ENCODE results near the gene SERPINA3. TPM values are rescaled to one million over a fixed set of nuclear protein-coding genes. Genes with fewer than 3 reads are reported as not detected.

The SERPINA3 gene
- total RNA-seq, 1 donor from 2014 or later, result 1.3 TPM

DNA sequence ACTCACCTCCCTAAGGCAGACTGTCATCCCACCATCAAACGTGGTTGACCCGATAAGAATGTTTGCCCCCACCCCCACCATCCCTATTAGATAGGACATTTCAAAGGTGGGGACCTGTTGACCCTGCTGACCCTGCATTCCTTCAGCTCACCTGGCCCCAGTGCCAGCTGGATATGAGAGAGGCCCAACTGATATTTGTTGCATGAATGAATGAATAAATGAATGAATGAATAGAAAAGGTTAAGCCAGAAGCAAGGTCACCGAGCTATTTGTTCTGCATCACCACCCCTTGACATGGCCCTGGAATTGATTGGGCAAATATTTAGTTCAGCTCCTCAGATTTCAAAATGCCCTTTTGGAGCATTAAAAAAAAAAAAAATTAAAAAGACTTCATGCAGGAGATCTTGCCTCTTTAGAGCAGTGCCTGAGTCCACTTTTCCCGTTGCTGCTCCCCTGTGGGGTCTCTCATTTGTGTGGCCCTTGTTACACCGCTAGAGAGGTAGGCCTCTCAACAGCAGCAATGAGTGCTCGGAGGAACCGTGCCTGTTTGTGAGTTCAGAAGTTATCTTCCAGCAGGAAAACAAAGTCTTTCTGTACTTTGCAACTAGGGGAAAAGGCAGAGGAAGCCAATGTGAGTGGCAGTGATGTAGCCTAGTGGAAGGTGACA is 39.4 kb upstream of the SERPINA3 start:
- Histone ChIP-seq H3K4me2 (ENCODE audit: low read length) (no peak overlapping the region), H3K27me3 (ENCODE audit: insufficient read depth, low read length) (no peaks in the 10 kb centered on the region), H3K9me3 (ENCODE audit: insufficient read depth, low read depth, low read length) (no peaks in the 10 kb centered on the region), H3K9ac (ENCODE audit: low read length) (no peak overlapping the region), H3K79me2 (ENCODE audit: insufficient read depth, low read length) (no peaks in the 10 kb centered on the region), H4K20me1 (ENCODE audit: insufficient read depth, low read length) (no peaks in the 10 kb centered on the region), H2AFZ (ENCODE audit: low read depth, low read length) (no peak overlapping the region), H3K27ac (ENCODE audit: low read depth, low read length) (no peak overlapping the region), H3K36me3 (ENCODE audit: insufficient read depth, low read length) (no peaks in the 10 kb centered on the region), H3K4me3 (ENCODE audit: insufficient read depth, low read depth, low read length) (no peak overlapping the region), H3K4me1 (ENCODE audit: insufficient read depth, low read length) (peaks cover 19% of the 10 kb centered on the region)
- Mint-ChIP-seq H3K4me3 (ENCODE audit: unreplicated experiment) (no peak overlapping the region), H3K27ac (ENCODE audit: unreplicated experiment) (no peak overlapping the region), H3K36me3 (ENCODE audit: low read depth, unreplicated experiment) (no peaks in the 10 kb centered on the region), H3K4me1 (ENCODE audit: low read depth, unreplicated experiment) (no peaks in the 10 kb centered on the region), H3K27me3 (ENCODE audit: low read depth, unreplicated experiment) (peaks cover 13% of the 10 kb centered on the region), H3K9me3 (ENCODE audit: unreplicated experiment) (no peaks in the 10 kb centered on the region)
- DNase-seq (ENCODE audit: low read depth) (no peak), FAIRE-seq (no peak)
- TF ChIP-seq, protein P1, sequence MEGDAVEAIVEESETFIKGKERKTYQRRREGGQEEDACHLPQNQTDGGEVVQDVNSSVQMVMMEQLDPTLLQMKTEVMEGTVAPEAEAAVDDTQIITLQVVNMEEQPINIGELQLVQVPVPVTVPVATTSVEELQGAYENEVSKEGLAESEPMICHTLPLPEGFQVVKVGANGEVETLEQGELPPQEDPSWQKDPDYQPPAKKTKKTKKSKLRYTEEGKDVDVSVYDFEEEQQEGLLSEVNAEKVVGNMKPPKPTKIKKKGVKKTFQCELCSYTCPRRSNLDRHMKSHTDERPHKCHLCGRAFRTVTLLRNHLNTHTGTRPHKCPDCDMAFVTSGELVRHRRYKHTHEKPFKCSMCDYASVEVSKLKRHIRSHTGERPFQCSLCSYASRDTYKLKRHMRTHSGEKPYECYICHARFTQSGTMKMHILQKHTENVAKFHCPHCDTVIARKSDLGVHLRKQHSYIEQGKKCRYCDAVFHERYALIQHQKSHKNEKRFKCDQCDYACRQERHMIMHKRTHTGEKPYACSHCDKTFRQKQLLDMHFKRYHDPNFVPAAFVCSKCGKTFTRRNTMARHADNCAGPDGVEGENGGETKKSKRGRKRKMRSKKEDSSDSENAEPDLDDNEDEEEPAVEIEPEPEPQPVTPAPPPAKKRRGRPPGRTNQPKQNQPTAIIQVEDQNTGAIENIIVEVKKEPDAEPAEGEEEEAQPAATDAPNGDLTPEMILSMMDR (IDR thresholded peaks at IDR 0.05; ENCODE audit: insufficient read depth, low read depth, low read length), result no peak
- no peak for TF ChIP-seq EZH2 (IDR thresholded peaks at IDR 0.05; ENCODE audit: insufficient read depth, low read length)

DNA sequence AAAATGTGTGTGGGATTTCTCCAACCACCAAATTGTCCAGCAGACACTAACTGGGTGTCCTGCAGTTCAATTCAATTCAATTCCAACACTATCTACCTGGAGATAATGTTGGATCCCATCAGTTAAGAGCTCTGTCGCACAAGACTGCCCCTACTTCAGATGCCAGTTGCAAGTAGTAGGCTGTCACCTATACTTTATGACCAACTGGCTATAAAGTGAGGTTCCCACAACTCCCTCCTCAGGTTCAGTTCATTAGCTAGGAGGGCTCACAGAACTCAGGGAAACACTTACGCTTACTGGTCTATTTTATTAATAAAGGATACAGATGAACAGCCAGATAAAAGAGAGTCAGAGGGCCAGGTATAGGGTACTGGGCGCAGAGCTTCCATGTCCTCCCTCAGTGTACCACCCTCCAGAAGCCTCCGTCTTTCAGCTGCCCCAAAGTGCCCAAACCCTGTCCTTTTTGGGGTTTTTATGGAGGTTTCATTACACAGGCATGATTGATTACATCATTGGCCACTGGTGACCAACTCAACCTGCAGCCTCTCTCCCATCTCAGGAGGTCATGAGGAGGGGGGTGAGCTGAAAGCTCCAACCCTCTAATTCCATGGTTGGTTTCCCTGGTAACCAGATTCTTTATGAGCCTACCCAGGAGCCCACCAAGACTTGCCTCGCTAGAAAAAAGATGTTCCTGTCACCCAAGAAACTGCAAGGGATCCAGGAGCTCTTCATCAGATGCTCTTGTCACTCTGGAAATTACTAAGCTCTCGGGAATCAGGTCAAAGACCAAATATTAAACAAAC is 38.5 kb upstream of the SERPINA3 start:
- Histone ChIP-seq H3K4me2 (ENCODE audit: low read length) (no peak overlapping the region), H3K27ac (ENCODE audit: low read depth, low read length) (no peak overlapping the region), H3K4me1 (ENCODE audit: insufficient read depth, low read length) (peaks cover 19% of the 10 kb centered on the region), H3K4me3 (ENCODE audit: insufficient read depth, low read depth, low read length) (no peak overlapping the region), H3K9me3 (ENCODE audit: insufficient read depth, low read depth, low read length) (no peaks in the 10 kb centered on the region), H2AFZ (ENCODE audit: low read depth, low read length) (no peak overlapping the region), H4K20me1 (ENCODE audit: insufficient read depth, low read length) (no peaks in the 10 kb centered on the region), H3K36me3 (ENCODE audit: insufficient read depth, low read length) (no peaks in the 10 kb centered on the region), H3K27me3 (ENCODE audit: insufficient read depth, low read length) (no peaks in the 10 kb centered on the region), H3K9ac (ENCODE audit: low read length) (no peak overlapping the region), H3K79me2 (ENCODE audit: insufficient read depth, low read length) (no peaks in the 10 kb centered on the region)
- Mint-ChIP-seq H3K27me3 (ENCODE audit: low read depth, unreplicated experiment) (peaks cover 12% of the 10 kb centered on the region), H3K9me3 (ENCODE audit: unreplicated experiment) (no peaks in the 10 kb centered on the region), H3K36me3 (ENCODE audit: low read depth, unreplicated experiment) (no peaks in the 10 kb centered on the region), H3K4me3 (ENCODE audit: unreplicated experiment) (no peak overlapping the region), H3K27ac (ENCODE audit: unreplicated experiment) (no peak overlapping the region), H3K4me1 (ENCODE audit: low read depth, unreplicated experiment) (no peaks in the 10 kb centered on the region)
- DNase-seq (ENCODE audit: low read depth) (no peak), FAIRE-seq (no peak)
- no peak for TF ChIP-seq EZH2 (IDR thresholded peaks at IDR 0.05; ENCODE audit: insufficient read depth, low read length)
- TF ChIP-seq, protein P1 (IDR thresholded peaks at IDR 0.05; ENCODE audit: insufficient read depth, low read depth, low read length), result no peak

DNA sequence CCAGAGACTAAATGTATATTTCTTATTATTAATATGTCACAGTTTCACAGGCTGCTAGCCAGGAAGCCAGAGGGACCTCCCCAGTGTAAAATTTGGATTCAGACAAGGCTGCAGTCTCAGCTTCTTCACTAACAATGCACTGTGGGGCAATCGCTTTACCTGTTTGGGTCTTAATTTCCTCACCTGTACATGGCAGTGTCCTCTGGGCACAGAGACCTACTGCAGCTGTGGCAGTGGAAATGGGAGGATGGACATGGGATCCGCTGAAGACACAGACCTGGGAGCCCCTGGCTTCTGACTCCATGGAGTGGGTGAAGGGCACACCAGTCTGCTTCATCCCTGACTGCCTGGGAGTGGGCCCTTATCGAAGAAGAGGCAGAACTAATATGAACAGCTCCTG is 37.9 kb upstream of the SERPINA3 start:
- H3K9me3 ChIP-seq (ENCODE audit: insufficient read depth, low read depth, low read length), result no peaks in the 10 kb centered on the region
- no peaks in the 10 kb centered on the region for H3K27me3 ChIP-seq (ENCODE audit: insufficient read depth, low read length)
- FAIRE-seq, result no peak
- H3K27ac ChIP-seq (ENCODE audit: low read depth, low read length), result no peak overlapping the region
- no peak for DNase-seq (ENCODE audit: low read depth)
- H3K27ac Mint-ChIP-seq (ENCODE audit: unreplicated experiment), result no peak overlapping the region
- H2AFZ ChIP-seq (ENCODE audit: low read depth, low read length), result no peak overlapping the region
- H3K4me3 Mint-ChIP-seq (ENCODE audit: unreplicated experiment), result no peak overlapping the region
- H3K36me3 ChIP-seq (ENCODE audit: insufficient read depth, low read length), result no peaks in the 10 kb centered on the region
- no peaks in the 10 kb centered on the region for H3K9me3 Mint-ChIP-seq (ENCODE audit: unreplicated experiment)
- H3K4me1 ChIP-seq (ENCODE audit: insufficient read depth, low read length), result peaks cover 19% of the 10 kb centered on the region
- peaks cover 16% of the 10 kb centered on the region for H3K27me3 Mint-ChIP-seq (ENCODE audit: low read depth, unreplicated experiment)
- no peaks in the 10 kb centered on the region for H3K36me3 Mint-ChIP-seq (ENCODE audit: low read depth, unreplicated experiment)
- H3K4me2 ChIP-seq (ENCODE audit: low read length), result no peak overlapping the region
- no peak overlapping the region for H3K9ac ChIP-seq (ENCODE audit: low read length)
- TF ChIP-seq, protein P1 (IDR thresholded peaks at IDR 0.05; ENCODE audit: insufficient read depth, low read depth, low read length), result no peak
- TF ChIP-seq EZH2 (IDR thresholded peaks at IDR 0.05; ENCODE audit: insufficient read depth, low read length), result no peak
- H3K4me1 Mint-ChIP-seq (ENCODE audit: low read depth, unreplicated experiment), result no peaks in the 10 kb centered on the region
- H3K79me2 ChIP-seq (ENCODE audit: insufficient read depth, low read length), result no peaks in the 10 kb centered on the region
- H4K20me1 ChIP-seq (ENCODE audit: insufficient read depth, low read length), result no peaks in the 10 kb centered on the region
- no peak overlapping the region for H3K4me3 ChIP-seq (ENCODE audit: insufficient read depth, low read depth, low read length)
